ENCODE results near the gene AFF3. TPM values are rescaled to one million over a fixed set of nuclear protein-coding genes. Genes with fewer than 3 reads are reported as not detected.

The AFF3 gene
- total RNA-seq, 1 experiment from 2014 or later = not detected

DNA sequence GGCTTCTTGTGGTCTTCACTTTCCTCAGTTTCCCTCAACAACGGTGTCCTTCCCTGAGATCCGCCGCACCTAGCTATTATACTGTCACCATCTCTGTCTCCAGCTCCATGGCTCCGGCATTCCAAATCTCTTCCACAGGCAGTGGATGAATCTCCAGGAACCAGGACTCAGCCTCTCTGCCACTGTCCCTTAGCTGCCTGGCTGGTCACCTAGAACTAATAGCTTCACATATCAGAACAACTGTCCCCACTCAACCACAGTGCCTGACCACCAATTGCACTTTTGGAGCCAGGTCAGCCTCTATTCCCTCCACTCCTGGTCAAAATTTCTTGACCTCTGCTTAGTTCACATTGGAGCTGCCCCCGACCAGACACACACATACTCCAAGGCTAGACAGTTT lies 38.1 kb upstream of the AFF3 start:
- Mint-ChIP-seq H3K4me3 (ENCODE audit: low read depth, unreplicated experiment) (no peak overlapping the region), H3K4me1 (ENCODE audit: low read depth, unreplicated experiment) (no peaks in the 10 kb centered on the region), H3K36me3 (ENCODE audit: insufficient read depth, unreplicated experiment) (no peaks in the 10 kb centered on the region), H3K9me3 (ENCODE audit: low read depth, unreplicated experiment) (no peaks in the 10 kb centered on the region), H3K27me3 (ENCODE audit: unreplicated experiment) (peaks cover 52% of the 10 kb centered on the region), H3K27ac (ENCODE audit: unreplicated experiment) (no peak overlapping the region)
- intact Hi-C loops (cut with micrococcal nuclease; ENCODE audit: unreplicated experiment) = no loop called here
- no TSS peak for BruUV-seq (replicated peaks)
- TF ChIP-seq, protein P1, sequence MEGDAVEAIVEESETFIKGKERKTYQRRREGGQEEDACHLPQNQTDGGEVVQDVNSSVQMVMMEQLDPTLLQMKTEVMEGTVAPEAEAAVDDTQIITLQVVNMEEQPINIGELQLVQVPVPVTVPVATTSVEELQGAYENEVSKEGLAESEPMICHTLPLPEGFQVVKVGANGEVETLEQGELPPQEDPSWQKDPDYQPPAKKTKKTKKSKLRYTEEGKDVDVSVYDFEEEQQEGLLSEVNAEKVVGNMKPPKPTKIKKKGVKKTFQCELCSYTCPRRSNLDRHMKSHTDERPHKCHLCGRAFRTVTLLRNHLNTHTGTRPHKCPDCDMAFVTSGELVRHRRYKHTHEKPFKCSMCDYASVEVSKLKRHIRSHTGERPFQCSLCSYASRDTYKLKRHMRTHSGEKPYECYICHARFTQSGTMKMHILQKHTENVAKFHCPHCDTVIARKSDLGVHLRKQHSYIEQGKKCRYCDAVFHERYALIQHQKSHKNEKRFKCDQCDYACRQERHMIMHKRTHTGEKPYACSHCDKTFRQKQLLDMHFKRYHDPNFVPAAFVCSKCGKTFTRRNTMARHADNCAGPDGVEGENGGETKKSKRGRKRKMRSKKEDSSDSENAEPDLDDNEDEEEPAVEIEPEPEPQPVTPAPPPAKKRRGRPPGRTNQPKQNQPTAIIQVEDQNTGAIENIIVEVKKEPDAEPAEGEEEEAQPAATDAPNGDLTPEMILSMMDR (IDR thresholded peaks at IDR 0.05; ENCODE audit: unreplicated experiment) = no peak
- CTCF ChIA-PET = no interaction called here
- DNase-seq = no peak

DNA sequence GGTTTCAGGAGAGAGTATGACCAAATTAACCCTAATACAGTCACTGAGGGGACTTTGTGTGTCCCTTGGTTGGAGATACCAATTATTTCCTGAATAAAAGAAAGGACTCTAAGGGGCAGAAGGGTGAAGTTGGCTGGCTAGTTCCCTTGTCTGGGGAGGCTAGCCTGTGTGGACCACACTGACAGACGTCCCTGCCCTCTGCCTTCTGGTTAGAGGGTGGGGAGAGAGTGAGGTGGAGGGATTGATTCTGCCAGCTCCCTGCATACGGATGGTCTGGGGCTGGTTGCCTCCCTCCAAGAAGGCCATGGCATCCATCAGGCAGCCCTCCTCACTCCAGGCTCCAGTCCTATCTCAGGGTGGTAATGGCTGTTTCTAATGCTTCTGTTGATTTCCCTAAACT lies 37.4 kb upstream of the AFF3 start:
- Mint-ChIP-seq H3K27ac (ENCODE audit: unreplicated experiment) (no peak overlapping the region), H3K4me3 (ENCODE audit: low read depth, unreplicated experiment) (no peak overlapping the region), H3K27me3 (ENCODE audit: unreplicated experiment) (peaks cover 52% of the 10 kb centered on the region), H3K9me3 (ENCODE audit: low read depth, unreplicated experiment) (no peaks in the 10 kb centered on the region), H3K4me1 (ENCODE audit: low read depth, unreplicated experiment) (no peaks in the 10 kb centered on the region), H3K36me3 (ENCODE audit: insufficient read depth, unreplicated experiment) (no peaks in the 10 kb centered on the region)
- TF ChIP-seq, protein P1 (IDR thresholded peaks at IDR 0.05; ENCODE audit: unreplicated experiment) = no peak
- intact Hi-C loops (cut with micrococcal nuclease; ENCODE audit: unreplicated experiment) = no loop called here
- no peak for DNase-seq
- BruUV-seq (replicated peaks) = no TSS peak
- CTCF ChIA-PET = no interaction called here

DNA sequence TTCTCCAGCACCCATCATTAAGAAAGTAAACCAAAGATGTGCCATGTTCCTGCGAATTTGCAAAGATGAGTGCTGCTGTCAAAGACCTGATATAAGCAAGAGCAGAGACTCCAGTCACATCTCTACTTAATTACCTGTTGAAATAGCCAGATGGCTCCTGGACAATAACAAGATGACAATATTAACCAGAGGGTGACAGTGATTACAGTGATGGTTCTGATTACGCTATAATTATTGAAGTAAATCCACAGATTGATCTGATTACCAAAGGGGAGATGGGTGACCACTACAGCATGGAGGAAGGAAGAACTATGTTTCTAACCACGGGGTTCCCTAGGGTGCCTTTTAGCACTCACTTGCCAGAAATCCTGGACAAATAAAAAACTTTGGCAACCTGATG lies 36.5 kb upstream of the AFF3 start:
- no peak overlapping the region for H3K27ac Mint-ChIP-seq (ENCODE audit: unreplicated experiment)
- no peaks in the 10 kb centered on the region for H3K36me3 Mint-ChIP-seq (ENCODE audit: insufficient read depth, unreplicated experiment)
- peaks cover 52% of the 10 kb centered on the region for H3K27me3 Mint-ChIP-seq (ENCODE audit: unreplicated experiment)
- H3K9me3 Mint-ChIP-seq (ENCODE audit: low read depth, unreplicated experiment) = no peaks in the 10 kb centered on the region
- no peak for DNase-seq
- no TSS peak for BruUV-seq (replicated peaks)
- TF ChIP-seq, protein P1 (IDR thresholded peaks at IDR 0.05; ENCODE audit: unreplicated experiment) = no peak
- intact Hi-C loops (cut with micrococcal nuclease; ENCODE audit: unreplicated experiment) = no loop called here
- no peaks in the 10 kb centered on the region for H3K4me1 Mint-ChIP-seq (ENCODE audit: low read depth, unreplicated experiment)
- CTCF ChIA-PET = interaction anchor here (1.2 kb wide), 1 partner anchor 84 kb away, joined by 3 read pairs; no protein-coding TSS in a partner anchor
- no peak overlapping the region for H3K4me3 Mint-ChIP-seq (ENCODE audit: low read depth, unreplicated experiment)

DNA sequence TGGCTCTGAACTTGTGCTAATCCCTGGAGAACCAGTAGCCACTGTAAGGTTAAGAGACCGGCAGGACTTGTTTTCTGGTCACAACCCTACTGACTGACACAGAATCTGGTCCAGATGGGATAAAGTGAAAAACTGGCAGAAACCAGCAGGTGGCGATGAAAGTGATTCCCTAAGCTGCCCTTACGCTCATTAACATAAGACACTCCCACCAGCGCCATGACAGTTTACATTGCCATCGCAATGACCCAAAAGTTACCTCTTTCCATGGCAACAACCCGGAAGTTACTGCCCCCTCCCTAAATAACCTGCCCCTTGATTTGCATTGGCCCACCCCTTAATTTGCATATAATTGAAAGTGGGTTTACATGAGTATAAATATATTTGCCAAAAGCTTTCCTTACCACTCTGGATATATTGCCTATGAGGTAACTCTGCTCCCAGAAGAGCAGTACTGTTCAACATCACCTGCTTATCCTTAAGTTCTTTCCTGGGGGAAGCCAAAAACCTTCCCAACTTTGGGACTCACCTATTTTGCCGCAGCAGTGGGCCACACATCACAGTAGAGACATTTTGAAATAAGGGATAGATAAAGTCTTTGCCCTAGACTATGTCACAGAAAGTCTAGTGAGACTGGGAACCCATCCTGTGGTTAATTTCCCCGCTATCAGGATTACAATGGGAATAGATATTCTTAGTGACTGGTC lies 35.8 kb upstream of the AFF3 start:
- no peaks in the 10 kb centered on the region for H3K36me3 Mint-ChIP-seq (ENCODE audit: insufficient read depth, unreplicated experiment)
- CTCF ChIA-PET = interaction anchor here (0.8 to 1.2 kb wide), 3 partner anchors 10 to 85 kb away, joined by 3 read pairs; no protein-coding TSS in a partner anchor

More for the DNA sequence above, 35.8 kb upstream of the AFF3 start:
- Mint-ChIP-seq H3K9me3 (ENCODE audit: low read depth, unreplicated experiment) (no peaks in the 10 kb centered on the region), H3K27ac (ENCODE audit: unreplicated experiment) (no peak overlapping the region), H3K27me3 (ENCODE audit: unreplicated experiment) (peaks cover 48% of the 10 kb centered on the region), H3K4me1 (ENCODE audit: low read depth, unreplicated experiment) (no peaks in the 10 kb centered on the region), H3K4me3 (ENCODE audit: low read depth, unreplicated experiment) (no peak overlapping the region)
- TF ChIP-seq, protein P1 (IDR thresholded peaks at IDR 0.05; ENCODE audit: unreplicated experiment) = peak; percentile 20
- peak; percentile 68 for DNase-seq
- intact Hi-C loops (cut with micrococcal nuclease; ENCODE audit: unreplicated experiment) = no loop called here
- no TSS peak for BruUV-seq (replicated peaks)

Data from Calu3 (cell line).